Chondrocyte (in vitro differentiated cells): ENCODE measurements around the gene AUTS2. TPM values are rescaled to one million over a fixed set of nuclear protein-coding genes. Genes with fewer than 3 reads are reported as not detected.
A peak's percentile ranks its signal among the peaks of the same experiment; 100 is the strongest.

Experiments
- DNase-seq: peaks from one replicate; pipeline ENCODE4 v3.0.0; 2021; ENCODE audit warnings: mixed read lengths, low spot score
- H3K27ac Mint-ChIP-seq: one replicate; pipeline ENCODE4 v1.8.0; 2021; ENCODE audit warnings: mild to moderate bottlenecking, moderate library complexity, mixed read lengths; ENCODE audit not compliant: unreplicated experiment
- H3K27me3 Mint-ChIP-seq: 2 replicates; pipeline ENCODE4 v1.8.0; 2021; ENCODE audit warnings: low read depth, mixed read lengths
- H3K36me3 Mint-ChIP-seq: 2 replicates; pipeline ENCODE4 v1.8.0; 2021; ENCODE audit warnings: low read depth, mixed read lengths
- H3K4me1 Mint-ChIP-seq: 2 replicates; pipeline ENCODE4 v1.8.0; 2021; ENCODE audit warnings: low read depth, mild to moderate bottlenecking, mixed read lengths
- H3K4me3 Mint-ChIP-seq: one replicate; pipeline ENCODE4 v1.8.0; 2021; ENCODE audit warnings: mild to moderate bottlenecking, moderate library complexity, mixed read lengths; ENCODE audit not compliant: unreplicated experiment
- H3K9me3 Mint-ChIP-seq: 2 replicates; pipeline ENCODE4 v1.8.0; 2021; ENCODE audit warnings: low read depth, mixed read lengths
- CTCF ChIP-seq: fragments of 200-600 bp; sonication (generic); IDR thresholded peaks from 2 replicates; pipeline ENCODE4 v1.5.0; 2021; ENCODE audit warnings: antibody characterized with exemption, mild to moderate bottlenecking, moderate library complexity
- total RNA-seq: library from RNA; stranded (reverse); gene quantifications from 3 replicates; pipeline ENCODE4 v1.2.1, GENCODE V29; 2021

AUTS2 gene
- total RNA-seq, 1 donor from 2014 or later = 31.5 TPM

DNA sequence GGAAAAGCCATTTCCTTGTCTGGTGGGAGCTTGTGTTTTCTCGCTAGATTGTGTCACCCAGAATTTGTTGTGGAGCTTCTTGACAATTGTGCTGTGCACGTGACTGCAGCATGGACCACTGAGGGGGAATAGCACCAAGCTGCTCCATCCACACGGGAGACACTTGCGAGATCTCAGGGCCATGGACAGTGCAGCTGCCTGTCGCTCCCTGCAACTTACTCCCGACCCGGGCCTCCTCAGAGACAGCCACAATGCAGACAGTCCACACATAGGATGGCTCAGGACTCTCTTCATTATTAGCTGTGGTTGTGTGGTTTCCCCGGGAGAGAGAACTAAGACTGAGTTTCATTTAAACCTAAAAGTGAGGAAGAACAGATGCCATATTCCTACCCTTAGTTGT lies 860.5 kb downstream of the AUTS2 start:
- DNase-seq = no peak
- Mint-ChIP-seq H3K36me3 (no peaks in the 10 kb centered on the region), H3K27me3 (no peaks in the 10 kb centered on the region), H3K4me1 (peaks cover 21% of the 10 kb centered on the region), H3K9me3 (peaks cover 1% of the 10 kb centered on the region), H3K27ac (peak overlapping the region; percentile 69), H3K4me3 (no peak overlapping the region)
- no peak for TF ChIP-seq CTCF

DNA sequence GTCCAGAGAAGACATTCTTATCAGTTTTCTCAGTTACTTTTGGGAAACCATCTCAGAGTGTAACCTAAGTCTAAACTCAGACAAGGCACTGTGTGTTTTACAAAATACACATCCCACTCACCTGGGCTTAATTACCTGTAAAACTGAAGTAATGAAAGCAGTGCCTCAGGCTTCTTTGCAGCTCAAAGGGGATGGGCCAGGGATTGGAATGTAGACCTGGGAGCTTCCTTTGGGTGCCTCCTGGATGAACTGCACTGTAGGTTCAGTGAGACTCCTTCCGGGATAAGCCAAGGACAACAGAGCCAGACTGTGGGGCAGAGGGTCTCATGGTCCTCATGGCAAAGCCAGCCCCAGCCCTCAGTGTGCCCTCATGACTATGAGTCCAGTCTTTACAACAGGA lies 861.3 kb downstream of the AUTS2 start:
- Mint-ChIP-seq H3K36me3 (no peaks in the 10 kb centered on the region), H3K27me3 (no peaks in the 10 kb centered on the region), H3K9me3 (no peaks in the 10 kb centered on the region), H3K27ac (no peak overlapping the region), H3K4me3 (no peak overlapping the region), H3K4me1 (peaks cover 21% of the 10 kb centered on the region)
- no peak for TF ChIP-seq CTCF
- no peak for DNase-seq

GRCh38 chr7:70460071-70460470 lies 861.8 kb downstream of the AUTS2 start:
- Mint-ChIP-seq H3K9me3 (no peaks in the 10 kb centered on the region), H3K27me3 (no peaks in the 10 kb centered on the region), H3K27ac (no peak overlapping the region), H3K4me3 (no peak overlapping the region), H3K4me1 (peaks cover 21% of the 10 kb centered on the region), H3K36me3 (no peaks in the 10 kb centered on the region)
- no peak for DNase-seq
- TF ChIP-seq CTCF = no peak

DNA sequence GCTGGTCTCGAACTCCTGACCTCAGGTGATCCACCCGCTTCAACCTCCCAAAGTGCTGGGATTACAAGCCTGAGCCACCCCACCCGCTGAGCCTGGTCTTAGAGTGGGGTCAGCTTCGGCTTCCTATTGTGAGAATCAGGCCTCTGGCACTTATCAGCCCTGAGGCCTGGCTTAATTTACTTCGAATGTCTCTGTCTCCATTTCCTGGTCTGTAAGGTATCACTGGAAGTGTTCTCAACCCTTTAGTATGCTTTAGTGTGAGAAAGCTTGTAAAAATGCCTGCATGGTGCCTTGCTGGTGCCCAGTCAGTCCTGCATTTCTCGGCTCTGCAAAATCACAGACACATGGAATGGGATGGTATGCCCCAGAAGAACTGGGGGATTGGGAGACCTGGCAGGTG lies 862.3 kb downstream of the AUTS2 start:
- no peaks in the 10 kb centered on the region for H3K9me3 Mint-ChIP-seq
- DNase-seq = no peak
- H3K27me3 Mint-ChIP-seq = no peaks in the 10 kb centered on the region
- peaks cover 21% of the 10 kb centered on the region for H3K4me1 Mint-ChIP-seq
- TF ChIP-seq CTCF = no peak
- H3K4me3 Mint-ChIP-seq = no peak overlapping the region
- H3K36me3 Mint-ChIP-seq = no peaks in the 10 kb centered on the region
- no peak overlapping the region for H3K27ac Mint-ChIP-seq

- H3K9me3 Mint-ChIP-seq = peaks cover 3% of the 10 kb centered on the region
These were observed 865.2 kb downstream of the AUTS2 start for GRCh38 chr7:70463352-70463938.

More at GRCh38 chr7:70463352-70463938, 865.2 kb downstream of the AUTS2 start:
- no peaks in the 10 kb centered on the region for H3K36me3 Mint-ChIP-seq
- H3K27me3 Mint-ChIP-seq = no peaks in the 10 kb centered on the region
- H3K4me1 Mint-ChIP-seq = peaks cover 8% of the 10 kb centered on the region
- H3K4me3 Mint-ChIP-seq = no peak overlapping the region
- TF ChIP-seq CTCF = no peak
- H3K27ac Mint-ChIP-seq = no peak overlapping the region
- DNase-seq = no peak
